Esophagus squamous epithelium (tissue), 5 donors: ENCODE data around the gene ENTR1. TPM values are rescaled to one million over a fixed set of nuclear protein-coding genes. Genes with fewer than 3 reads are reported as not detected.

ENCODE experiments used
- DNase-seq: peaks from one replicate; lab custom pipeline; 2025; lab: John Stamatoyannopoulos, UW
- H3K27ac ChIP-seq, 4 donors: fragments of 200-600 bp; sonication (generic); one replicate each; pipeline ENCODE4 v1.5.1; 2016 to 2019; ENCODE audit warnings: mild to moderate bottlenecking in 1 of 4
- H3K27me3 ChIP-seq, 4 donors: fragments of 200-600 bp; sonication (generic); 1 replicate in 3 of 4; 2 replicates in 1 of 4; pipeline versions ENCODE4 v1.5.1 to v1.6.0; 2017 to 2021; ENCODE audit warnings: antibody characterized with exemption in 1 of 4
- H3K36me3 ChIP-seq, 3 donors: fragments of 200-600 bp; sonication (generic); one replicate each; pipeline ENCODE4 v1.5.1; 2016 to 2019
- H3K4me1 ChIP-seq, 3 donors: fragments of 200-600 bp; sonication (generic); one replicate each; pipeline ENCODE4 v1.5.1; 2017 to 2019
- H3K4me3 ChIP-seq, 4 donors: fragments of 200-600 bp; sonication (generic); 1 replicate in 3 of 4; 2 replicates in 1 of 4; pipeline ENCODE4 v1.5.1; 2016 to 2019; ENCODE audit warnings: mild to moderate bottlenecking in 2 of 4, moderate library complexity in 1 of 4
- H3K9me3 ChIP-seq, 3 donors: fragments of 200-600 bp; sonication (generic); one replicate each; pipeline ENCODE4 v1.5.1; 2016 to 2019
- POLR2A ChIP-seq, 4 donors: fragments of 450-650 bp; IDR thresholded peaks; one replicate each; pipeline ENCODE4 v1.6.1; 2017; ENCODE audit warnings: antibody characterized with exemption in 4 of 4, mild to moderate bottlenecking in 4 of 4, moderate library complexity in 3 of 4
- WGBS, 2 donors: methylation state at CpG; one replicate each; pipeline ENCODE4 v1.1.5; 2018; 5-methylcytosine and 5-hydroxymethylcytosine counted together
- intact Hi-C: fragments of 100-400 bp; cut with DNase I; formaldehyde crosslinking; loops from one replicate; pipeline ENCODE4 v1.15.0; 2022
- total RNA-seq, 4 donors: library from RNA; depleted of rRNA; stranded (reverse); fragments of >200 nt; gene quantifications; one replicate each; pipeline ENCODE4 v1.1.0, GENCODE V29; 2016
- TF ChIP-seq, protein P1 (sequence below), 6 experiments: fragments of 450-650 bp in 4 of 6; fragments of 200-600 bp in 2 of 6; sonication (generic) in 2 of 6; IDR thresholded peaks; one replicate each; pipeline ENCODE4 v1.5.1; 2016 to 2019; ENCODE audit warnings: antibody characterized with exemption in 6 of 6, mild to moderate bottlenecking in 4 of 6, moderate library complexity in 4 of 6
- donor health status: DM: yes; HTN: yes; CAD: no.

The ENTR1 gene
- total RNA-seq, 4 donors from 2014 or later, result 24.3 to 31.9 (median 28.2) TPM

DNA sequence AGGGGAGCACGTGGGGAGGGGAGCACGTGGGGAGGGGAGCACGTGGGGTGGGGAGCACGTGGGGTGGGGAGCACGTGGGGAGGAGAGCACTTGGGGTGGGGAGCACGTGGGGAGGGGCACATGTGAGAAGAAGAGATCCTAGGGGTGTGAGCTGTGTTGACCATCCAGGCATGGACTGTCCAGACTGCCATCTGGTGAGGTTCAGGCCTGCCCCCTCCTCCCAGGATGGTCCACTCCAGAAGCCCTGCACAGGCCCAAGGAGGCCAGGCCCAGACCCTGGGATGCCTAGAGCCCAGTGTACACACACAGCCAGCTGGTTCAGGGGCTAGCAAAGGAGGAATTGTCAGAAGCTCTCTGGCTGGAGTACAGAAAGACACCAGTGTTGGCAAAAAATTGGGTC, 12.8 kb downstream of the ENTR1 start:
- H3K36me3 ChIP-seq, result peaks cover 18 to 69% (median 30%) of the 10 kb centered on the region in 3 donors
- no peaks in the 10 kb centered on the region for H3K9me3 ChIP-seq
- DNase-seq, result no peak
- H3K27me3 ChIP-seq, result no peaks in the 10 kb centered on the region
- no peak overlapping the region for H3K27ac ChIP-seq
- intact Hi-C loops, result no loop called here
- 50 to 82% methylated on average over 1 to 3 of the region's 6 CpGs for WGBS, 2 donors
- TF ChIP-seq, protein P1, sequence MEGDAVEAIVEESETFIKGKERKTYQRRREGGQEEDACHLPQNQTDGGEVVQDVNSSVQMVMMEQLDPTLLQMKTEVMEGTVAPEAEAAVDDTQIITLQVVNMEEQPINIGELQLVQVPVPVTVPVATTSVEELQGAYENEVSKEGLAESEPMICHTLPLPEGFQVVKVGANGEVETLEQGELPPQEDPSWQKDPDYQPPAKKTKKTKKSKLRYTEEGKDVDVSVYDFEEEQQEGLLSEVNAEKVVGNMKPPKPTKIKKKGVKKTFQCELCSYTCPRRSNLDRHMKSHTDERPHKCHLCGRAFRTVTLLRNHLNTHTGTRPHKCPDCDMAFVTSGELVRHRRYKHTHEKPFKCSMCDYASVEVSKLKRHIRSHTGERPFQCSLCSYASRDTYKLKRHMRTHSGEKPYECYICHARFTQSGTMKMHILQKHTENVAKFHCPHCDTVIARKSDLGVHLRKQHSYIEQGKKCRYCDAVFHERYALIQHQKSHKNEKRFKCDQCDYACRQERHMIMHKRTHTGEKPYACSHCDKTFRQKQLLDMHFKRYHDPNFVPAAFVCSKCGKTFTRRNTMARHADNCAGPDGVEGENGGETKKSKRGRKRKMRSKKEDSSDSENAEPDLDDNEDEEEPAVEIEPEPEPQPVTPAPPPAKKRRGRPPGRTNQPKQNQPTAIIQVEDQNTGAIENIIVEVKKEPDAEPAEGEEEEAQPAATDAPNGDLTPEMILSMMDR (IDR thresholded peaks at IDR 0.05), result no peak
- no peak for TF ChIP-seq POLR2A (IDR thresholded peaks at IDR 0.05)
- H3K4me3 ChIP-seq, result no peak overlapping the region
- peaks cover 15 to 24% (median 16%) of the 10 kb centered on the region in 3 donors for H3K4me1 ChIP-seq

DNA sequence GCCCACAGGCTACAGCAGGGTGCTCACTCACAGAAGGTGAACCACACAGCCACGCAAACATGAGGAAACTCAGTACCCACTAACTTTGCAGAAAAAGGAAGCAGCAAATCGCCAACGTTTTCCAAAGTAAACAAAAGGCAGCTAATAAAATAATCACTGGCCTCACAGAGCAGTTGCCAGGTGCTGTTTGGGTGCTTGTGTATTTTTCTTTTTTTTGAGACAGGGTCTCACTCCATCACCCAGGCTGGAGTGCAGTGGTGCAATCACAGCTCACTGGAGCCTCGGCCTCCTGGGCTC, 14.2 kb downstream of the ENTR1 start:
- H3K4me1 ChIP-seq, result peaks cover 15 to 24% (median 16%) of the 10 kb centered on the region in 3 donors
- peaks cover 23 to 71% (median 43%) of the 10 kb centered on the region in 3 donors for H3K36me3 ChIP-seq
- no peak overlapping the region for H3K4me3 ChIP-seq
- H3K27ac ChIP-seq, result no peak overlapping the region
- no peaks in the 10 kb centered on the region for H3K9me3 ChIP-seq
- WGBS, 2 donors, result 65 to 75% methylated on average over 4 of the region's 4 CpGs
- intact Hi-C loops, result no loop called here
- TF ChIP-seq, protein P1 (IDR thresholded peaks at IDR 0.05), result no peak
- TF ChIP-seq POLR2A (IDR thresholded peaks at IDR 0.05), result no peak
- H3K27me3 ChIP-seq, result no peaks in the 10 kb centered on the region
- no peak for DNase-seq

DNA sequence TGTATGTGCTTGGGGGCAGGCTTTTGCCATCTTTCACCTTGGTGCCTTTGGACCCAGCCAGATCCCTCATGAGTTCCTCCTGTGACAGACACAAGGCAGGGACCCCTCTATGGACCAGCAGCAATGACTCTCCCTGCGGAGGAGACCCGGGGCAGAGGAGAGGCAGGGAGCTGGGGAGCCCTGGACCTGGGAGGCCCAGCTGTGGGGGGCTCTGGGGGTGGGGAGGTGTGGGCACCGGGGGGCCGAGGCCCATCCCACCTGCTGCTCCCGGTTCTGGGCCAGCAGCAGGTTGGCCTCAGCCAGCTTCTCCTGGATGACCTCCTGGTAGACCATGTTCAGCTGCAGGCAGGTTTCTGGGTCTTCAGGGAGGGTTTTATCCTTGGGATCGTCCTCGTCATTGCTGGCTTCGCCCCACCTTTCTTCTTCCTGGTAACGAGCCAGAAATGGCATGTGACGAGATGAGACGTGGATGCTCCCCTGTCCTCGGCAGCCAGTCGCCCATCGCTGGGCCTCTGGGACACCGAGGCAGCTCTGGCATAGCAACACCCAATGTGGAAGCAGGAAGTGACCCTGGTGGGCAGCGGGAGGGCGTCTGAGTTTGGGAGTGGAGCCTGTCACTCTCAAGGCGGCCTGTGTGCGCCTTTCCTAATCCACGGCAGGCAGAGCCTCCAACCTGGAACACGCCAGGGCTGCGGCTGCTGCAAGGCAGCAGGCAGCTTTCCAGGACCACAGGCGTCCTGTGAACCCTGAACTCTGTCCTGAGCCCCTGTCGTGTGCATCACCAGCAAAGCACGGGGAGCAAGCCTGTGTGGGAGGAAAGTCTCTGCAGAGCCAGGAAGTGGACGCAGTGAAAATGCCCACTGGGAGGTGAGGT, 14.8 kb downstream of the ENTR1 start:
- H3K4me1 ChIP-seq, result peaks cover 12 to 20% (median 14%) of the 10 kb centered on the region in 3 donors
- TF ChIP-seq, protein P1 (IDR thresholded peaks at IDR 0.05), result no peak
- TF ChIP-seq POLR2A (IDR thresholded peaks at IDR 0.05), result no peak
- no peaks in the 10 kb centered on the region for H3K27me3 ChIP-seq
- 96 to 100% methylated on average over 1 to 8 of the region's 26 CpGs for WGBS, 2 donors
- no peaks in the 10 kb centered on the region for H3K9me3 ChIP-seq
- no peak for DNase-seq
- no peak overlapping the region for H3K4me3 ChIP-seq
- intact Hi-C loops, result no loop called here
- no peak overlapping the region for H3K27ac ChIP-seq
- H3K36me3 ChIP-seq, result peaks cover 23 to 76% (median 43%) of the 10 kb centered on the region in 3 donors

DNA sequence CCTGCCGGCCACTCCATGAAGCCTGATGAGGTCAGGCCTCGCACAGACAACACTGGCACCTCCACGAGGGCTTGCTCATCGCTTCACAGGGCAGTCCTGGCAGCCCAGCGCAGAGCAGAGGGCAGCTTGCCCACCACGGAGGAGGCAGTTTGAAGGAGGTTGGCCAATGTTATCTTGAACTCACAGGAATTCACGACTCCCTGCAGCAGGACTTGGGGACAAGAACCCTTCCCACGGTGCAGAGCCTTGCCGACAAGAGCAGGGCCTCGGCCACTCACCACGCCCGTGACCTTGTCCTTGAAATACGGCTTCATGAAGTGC, 15.4 kb downstream of the ENTR1 start:
- 94% methylated on average over 6 of the region's 13 CpGs for WGBS, 2 donors
- Histone ChIP-seq H3K4me3 (no peak overlapping the region), H3K9me3 (no peaks in the 10 kb centered on the region), H3K27me3 (no peaks in the 10 kb centered on the region), H3K36me3 (peaks cover 23 to 82% (median 46%) of the 10 kb centered on the region in 3 donors), H3K27ac (no peak overlapping the region), H3K4me1 (peaks cover 7 to 15% (median 11%) of the 10 kb centered on the region in 3 donors)
- intact Hi-C loops, result no loop called here
- TF ChIP-seq, protein P1 (IDR thresholded peaks at IDR 0.05), result no peak
- no peak for TF ChIP-seq POLR2A (IDR thresholded peaks at IDR 0.05)
- DNase-seq, result no peak

DNA sequence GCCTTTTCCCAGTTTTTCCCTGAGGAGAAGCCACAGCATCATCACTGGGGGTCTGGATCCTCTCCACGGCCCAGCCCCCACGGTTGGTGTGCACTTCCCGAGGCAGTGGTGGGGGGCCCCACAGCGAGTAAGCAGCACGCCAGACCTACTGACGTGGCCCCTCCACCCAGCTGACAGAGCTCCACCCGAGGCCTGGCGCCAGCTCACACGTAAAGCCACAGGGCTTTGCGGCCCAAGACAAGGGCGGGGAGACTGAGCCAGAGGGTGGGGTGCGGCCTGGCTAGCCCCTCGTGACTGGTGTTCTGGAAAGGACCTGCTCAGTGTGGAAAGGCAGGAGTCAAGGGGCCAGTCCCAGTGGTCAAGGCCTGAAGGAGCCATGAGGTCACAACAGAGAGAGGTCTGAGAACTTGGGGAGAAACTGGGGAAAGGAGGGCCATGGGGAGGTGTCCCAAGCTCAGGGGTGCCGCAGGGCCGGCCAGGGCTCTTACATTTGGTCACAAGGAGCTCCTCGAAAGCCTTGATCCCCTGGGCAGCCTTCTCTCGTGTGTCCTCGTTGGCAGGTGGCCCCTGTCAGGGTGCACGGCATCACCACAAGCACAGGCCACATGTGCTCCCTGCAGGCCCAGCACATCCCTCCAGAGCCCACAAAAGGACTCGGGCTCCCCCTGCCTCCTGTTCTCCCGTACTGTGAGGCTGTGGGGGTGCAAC, 15.9 kb downstream of the ENTR1 start:
- Histone ChIP-seq H3K4me1 (peaks cover 7 to 13% (median 11%) of the 10 kb centered on the region in 3 donors), H3K36me3 (peaks cover 23 to 87% (median 46%) of the 10 kb centered on the region in 3 donors), H3K27me3 (no peaks in the 10 kb centered on the region), H3K9me3 (no peaks in the 10 kb centered on the region), H3K4me3 (no peak overlapping the region), H3K27ac (no peak overlapping the region)
- TF ChIP-seq, protein P1 (IDR thresholded peaks at IDR 0.05), result no peak
- TF ChIP-seq POLR2A (IDR thresholded peaks at IDR 0.05), result no peak
- DNase-seq, result no peak
- WGBS, 2 donors, result 67 to 97% methylated on average over 4 to 6 of the region's 21 CpGs
- intact Hi-C loops, result no loop called here
